Measurements from ENCODE around the gene USP32.

GRCh38 chr17:60301649-60302048 lies 90.3 kb downstream of the USP32 start:
- TF ChIP-seq POLR2A (IDR thresholded peaks at IDR 0.05; ENCODE audit: low read depth, low read length) (no peak), POLR2AphosphoS5 (IDR thresholded peaks at IDR 0.05; ENCODE audit: low read depth, low read length) (no peak), TAF1 (IDR thresholded peaks at IDR 0.05; ENCODE audit: borderline replicate concordance, low read depth, low read length) (no peak)

Data from GM12892 (cell line).